Measurements from ENCODE around the gene GRB2.

DNA sequence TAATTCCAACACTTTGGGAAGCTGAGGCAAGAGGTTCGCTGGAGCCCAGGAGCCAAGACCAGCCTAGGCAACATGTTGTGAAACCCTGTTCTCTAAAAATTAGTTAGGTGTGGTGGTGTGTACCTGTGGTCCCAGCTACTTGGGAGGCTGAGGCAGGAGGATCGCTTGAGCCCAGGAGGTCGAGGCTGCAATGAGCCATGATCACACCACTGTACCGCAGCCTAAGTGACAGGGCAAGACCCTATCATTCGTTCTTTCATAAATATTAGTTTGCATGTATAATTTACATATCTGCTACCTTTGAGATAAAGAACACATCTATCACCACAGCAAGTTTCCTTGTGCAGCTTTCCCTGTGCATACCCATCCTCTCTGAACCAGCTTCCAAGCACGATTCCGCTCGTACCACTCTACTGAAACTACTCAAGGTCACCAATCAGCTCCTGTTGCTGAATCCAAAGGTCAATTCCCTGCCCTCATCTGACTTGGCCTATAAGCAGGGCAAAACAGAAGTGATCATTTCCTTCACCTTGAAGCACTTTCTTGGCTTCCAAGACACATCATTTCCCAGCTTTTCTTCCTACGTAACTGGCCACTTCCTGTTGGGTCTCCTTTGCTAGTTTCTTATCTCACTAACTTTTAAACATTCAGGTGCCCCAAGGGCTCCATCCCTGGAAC lies 49.1 kb downstream of the GRB2 start:
- TF ChIP-seq, protein P1, sequence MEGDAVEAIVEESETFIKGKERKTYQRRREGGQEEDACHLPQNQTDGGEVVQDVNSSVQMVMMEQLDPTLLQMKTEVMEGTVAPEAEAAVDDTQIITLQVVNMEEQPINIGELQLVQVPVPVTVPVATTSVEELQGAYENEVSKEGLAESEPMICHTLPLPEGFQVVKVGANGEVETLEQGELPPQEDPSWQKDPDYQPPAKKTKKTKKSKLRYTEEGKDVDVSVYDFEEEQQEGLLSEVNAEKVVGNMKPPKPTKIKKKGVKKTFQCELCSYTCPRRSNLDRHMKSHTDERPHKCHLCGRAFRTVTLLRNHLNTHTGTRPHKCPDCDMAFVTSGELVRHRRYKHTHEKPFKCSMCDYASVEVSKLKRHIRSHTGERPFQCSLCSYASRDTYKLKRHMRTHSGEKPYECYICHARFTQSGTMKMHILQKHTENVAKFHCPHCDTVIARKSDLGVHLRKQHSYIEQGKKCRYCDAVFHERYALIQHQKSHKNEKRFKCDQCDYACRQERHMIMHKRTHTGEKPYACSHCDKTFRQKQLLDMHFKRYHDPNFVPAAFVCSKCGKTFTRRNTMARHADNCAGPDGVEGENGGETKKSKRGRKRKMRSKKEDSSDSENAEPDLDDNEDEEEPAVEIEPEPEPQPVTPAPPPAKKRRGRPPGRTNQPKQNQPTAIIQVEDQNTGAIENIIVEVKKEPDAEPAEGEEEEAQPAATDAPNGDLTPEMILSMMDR (conservative IDR thresholded peaks at IDR 0.05; ENCODE audit: low read depth, low read length) = no peak
- TF ChIP-seq EZH2 (IDR thresholded peaks at IDR 0.05; ENCODE audit: borderline replicate concordance, low read depth, low read length, poor library complexity, severe bottlenecking) = no peak

Measured in A673 (cell line).